HEK293T (cell line): ENCODE results near the gene SLC12A5.

Source experiments
- ARNT ChIP-seq: fragments of 450-650 bp; IDR thresholded peaks from 2 replicates; pipeline ENCODE4 v1.6.1; 2017; ENCODE audit warnings: mild to moderate bottlenecking
- BHLHE40 ChIP-seq: fragments of 450-650 bp; IDR thresholded peaks from 2 replicates; pipeline ENCODE4 v1.6.1; 2016; ENCODE audit warnings: mild to moderate bottlenecking, moderate library complexity, borderline replicate concordance
- CTBP1 ChIP-seq: fragments of 450-650 bp; IDR thresholded peaks from 2 replicates; pipeline ENCODE4 v1.6.1; 2016; ENCODE audit warnings: borderline replicate concordance
- FOXA1 ChIP-seq: fragments of 450-650 bp; IDR thresholded peaks from 2 replicates; pipeline ENCODE4 v1.6.1; 2016; ENCODE audit warnings: mild to moderate bottlenecking
- NFRKB ChIP-seq: fragments of 450-650 bp; IDR thresholded peaks from 2 replicates; pipeline ENCODE4 v1.6.1; 2016; ENCODE audit warnings: mild to moderate bottlenecking, moderate library complexity
- SP1 ChIP-seq: fragments of 450-650 bp; IDR thresholded peaks from 2 replicates; pipeline ENCODE4 v1.6.1; 2017
- TARDBP ChIP-seq: fragments of 450-650 bp; IDR thresholded peaks from 2 replicates; pipeline ENCODE4 v1.6.1; 2016

GRCh38 chr20:46089167-46089416 is 60.1 kb downstream of the SLC12A5 start:
- TF ChIP-seq ARNT (no peak), BHLHE40 (no peak), FOXA1 (no peak), NFRKB (no peak), SP1 (no peak), CTBP1 (no peak), TARDBP (no peak)
